HPDE6-E6E7 (cell line): ENCODE data around the gene DENND4B.

ENCODE experiments used
- DNase-seq: peaks from one replicate; pipeline ENCODE4 v3.0.0; 2011; ENCODE audit warnings: missing footprints; ENCODE audit errors: extremely low spot score

Gene DENND4B

DNA sequence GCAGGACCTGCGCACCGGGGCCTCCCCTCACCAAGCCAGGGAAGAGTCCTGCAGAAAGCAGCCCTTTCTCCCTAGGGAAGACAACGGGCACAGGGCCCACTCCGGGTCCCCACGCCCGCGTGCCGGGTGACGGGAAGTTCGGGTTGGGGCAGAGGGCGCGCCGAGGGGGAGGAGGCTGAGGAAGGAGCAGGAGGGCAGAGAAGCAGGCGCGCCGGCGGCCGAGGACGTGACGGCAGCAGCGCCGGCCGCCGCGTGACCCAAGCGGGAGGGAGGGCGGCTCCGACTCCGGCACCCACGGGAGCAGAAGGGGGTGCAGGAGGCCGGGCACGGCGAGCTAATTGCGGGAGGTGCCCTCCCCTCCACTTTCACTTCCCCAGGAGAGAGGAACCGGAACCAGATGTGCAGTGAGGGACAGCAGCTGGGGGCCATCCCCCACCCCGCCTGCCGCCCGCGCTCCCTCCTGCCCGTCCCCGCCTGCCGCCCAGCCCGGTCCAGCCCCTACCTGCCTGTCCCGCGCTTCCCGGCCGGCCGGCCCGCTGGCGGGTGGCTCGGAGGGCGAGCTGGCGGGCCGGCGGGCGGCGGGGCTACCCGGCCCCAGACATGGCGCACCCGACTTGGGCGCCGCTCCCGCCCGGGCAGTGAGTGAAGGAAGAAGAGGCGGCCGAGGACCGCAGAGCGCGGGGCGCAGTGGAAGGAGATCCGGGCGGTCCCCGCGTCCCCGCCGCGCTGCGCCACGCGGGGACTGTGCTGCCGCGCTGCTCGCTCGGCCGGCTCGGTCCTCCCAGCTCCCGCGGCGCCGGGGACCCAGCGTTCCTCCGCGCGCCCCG lies 510 bp downstream of the DENND4B start:
- DNase-seq = peak; percentile 59

- no peak for DNase-seq
Observed at GRCh38 chr1:153945131-153945794, 1.3 kb downstream of the DENND4B start.

DNA sequence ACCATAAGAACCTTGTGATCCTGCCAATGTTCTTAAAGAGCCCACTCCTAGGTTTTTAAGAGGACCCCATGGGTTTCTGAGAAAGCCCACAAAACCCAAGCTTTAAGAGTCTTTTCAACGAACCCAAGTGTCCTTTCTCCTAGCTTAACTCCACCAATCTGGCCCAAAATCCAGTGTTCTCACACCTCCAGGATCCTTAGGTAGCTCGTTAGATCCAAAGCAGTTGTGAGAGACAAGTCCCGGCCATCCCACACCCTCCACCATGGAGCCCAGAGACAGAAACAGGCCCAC lies 1.7 kb downstream of the DENND4B start:
- no peak for DNase-seq

- DNase-seq = no peak
Observed at GRCh38 chr1:153944005-153944826, 2.3 kb downstream of the DENND4B start.

DNA sequence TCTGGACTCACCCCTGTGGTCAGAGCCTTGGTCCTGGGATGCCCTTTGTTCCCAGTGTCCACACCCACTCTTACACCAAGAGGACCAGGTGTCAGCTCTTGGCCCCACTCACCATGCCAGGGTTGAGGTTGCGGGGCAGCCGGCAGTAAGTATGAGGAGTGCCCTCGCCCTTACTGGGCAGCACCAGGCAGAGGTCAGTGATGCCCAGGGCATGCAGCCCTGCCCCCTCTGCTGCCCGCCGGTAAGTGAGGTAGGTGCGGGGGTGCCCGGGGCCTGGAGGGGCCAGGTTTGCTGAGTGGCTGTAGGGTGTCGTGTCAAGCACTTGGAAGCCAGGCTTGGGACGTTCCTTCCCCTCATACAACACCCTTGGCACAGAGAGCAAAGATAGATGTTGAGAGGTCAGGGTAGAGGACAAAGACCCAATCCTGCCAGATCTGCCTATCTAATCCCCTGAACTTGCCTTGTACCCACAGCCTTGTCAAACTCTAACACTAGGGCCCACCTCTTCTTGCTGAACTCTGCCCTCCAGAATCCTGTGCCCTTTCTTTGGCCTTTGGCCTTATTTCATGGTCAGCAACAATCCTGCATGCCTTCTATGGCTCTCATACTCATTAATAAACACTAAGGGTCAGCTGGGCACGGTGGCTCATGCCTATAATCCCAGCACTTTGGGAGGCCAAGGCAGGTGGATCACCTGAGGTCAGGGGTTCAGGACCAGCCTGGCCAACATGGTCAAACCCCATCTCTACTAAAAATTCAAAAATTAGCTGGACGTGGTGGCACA lies 3.6 kb downstream of the DENND4B start:
- DNase-seq = no peak

- no peak for DNase-seq
Observed at GRCh38 chr1:153941826-153942725, 4.4 kb downstream of the DENND4B start.

- DNase-seq = no peak
Observed at GRCh38 chr1:153940756-153941155, 5.8 kb downstream of the DENND4B start.

DNA sequence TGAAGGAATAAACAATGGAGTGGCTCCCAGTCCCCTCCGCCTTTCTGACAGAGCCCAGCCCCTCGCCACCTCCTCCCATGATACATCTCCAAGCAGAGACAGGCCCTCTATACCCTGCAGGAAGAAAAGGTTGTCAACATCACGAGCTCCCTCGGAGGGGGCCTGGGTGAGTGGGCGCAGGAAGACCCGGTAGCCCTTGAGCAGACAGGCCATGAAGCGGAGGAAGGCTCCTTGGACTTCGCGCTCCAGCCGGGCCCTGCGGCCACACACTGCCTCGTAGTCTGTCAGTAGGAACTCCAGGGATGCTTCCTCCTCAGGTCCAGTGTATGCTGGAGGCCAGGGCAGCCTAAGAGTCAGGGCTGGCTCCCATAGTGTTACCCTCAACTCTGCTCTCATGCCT lies 7.0 kb downstream of the DENND4B start:
- DNase-seq = no peak

GRCh38 chr1:153938996-153939395 lies 7.5 kb downstream of the DENND4B start:
- no peak for DNase-seq

DNA sequence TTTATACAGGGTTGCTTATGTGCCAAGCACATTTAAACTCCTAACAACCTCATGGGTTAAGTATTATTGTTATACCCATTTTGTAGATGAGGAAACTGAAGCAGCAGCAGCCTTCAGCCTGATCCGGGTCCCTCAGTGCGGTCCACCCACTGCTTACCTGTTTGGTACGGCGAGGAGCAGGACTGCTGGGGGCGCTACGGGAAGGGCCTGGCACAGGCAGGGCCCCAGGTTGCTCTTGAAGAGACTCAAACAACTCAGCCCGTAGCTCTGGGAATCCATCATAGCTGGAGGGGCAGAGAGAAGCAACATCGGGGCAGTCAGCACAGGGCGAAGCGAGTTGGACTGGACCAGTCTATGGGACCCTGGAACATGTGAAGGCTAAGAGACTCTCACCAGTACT lies 9.2 kb downstream of the DENND4B start:
- DNase-seq = no peak

GRCh38 chr1:153936011-153936802 lies 10.3 kb downstream of the DENND4B start:
- DNase-seq = no peak

DNA sequence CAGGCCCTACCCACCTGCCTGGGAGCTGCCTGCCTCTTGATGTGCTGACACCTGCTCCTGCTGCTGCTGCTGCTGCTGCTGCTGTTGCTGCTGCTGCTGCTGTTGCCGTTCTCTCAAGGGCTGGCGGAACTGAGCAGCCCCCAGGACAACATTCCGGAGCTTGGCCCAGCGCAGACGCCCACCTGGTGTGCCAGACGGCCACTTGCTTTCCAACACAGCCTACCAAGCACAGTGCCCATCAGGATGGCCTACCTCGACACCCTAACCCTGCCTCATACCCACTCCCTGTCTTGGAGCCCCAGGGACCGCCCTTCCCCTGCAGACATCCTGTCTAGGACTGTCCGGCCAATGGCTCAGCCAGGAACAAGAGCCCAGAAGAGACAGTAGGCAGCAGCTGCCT lies 11.8 kb downstream of the DENND4B start:
- no peak for DNase-seq

DNA sequence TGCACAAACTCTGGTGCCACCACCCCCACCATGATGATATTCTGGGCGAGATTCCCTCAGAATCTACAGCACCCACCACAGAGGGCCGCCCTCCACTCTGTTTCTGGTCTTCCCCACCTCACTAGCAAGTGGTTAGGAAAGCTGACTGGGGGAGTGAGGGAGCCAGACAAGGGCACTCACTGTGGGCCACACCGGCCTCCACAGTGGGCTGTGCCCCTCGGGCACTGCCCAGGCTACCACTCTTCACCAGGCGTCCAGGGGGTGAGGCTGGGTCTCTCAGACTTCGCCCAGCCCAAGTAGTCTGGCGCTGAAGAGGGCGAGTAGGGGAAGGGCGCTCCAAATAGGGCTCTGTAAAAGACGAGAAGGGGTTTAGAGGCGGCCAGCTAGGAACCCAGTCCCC lies 12.6 kb downstream of the DENND4B start:
- DNase-seq = no peak

DNA sequence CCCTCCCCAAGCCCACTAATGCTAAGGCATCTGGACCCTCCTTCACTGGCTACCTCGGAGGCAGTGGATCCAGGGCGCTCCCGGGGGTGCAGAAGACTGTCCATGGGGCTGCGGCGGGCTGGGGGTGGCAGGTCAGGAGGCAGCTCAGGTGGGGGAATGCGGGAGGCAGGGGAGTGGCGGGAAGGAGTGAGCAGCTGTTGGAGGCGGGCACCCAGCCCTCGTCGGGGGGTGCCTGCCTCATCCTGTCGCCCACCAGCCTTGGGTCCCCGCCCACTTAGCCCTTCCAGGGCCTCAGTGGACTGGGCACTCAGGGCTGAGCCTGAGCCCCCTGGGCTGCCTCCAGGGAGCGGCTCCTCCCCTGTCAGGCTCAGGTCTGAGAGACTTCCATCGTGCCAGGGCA lies 13.1 kb downstream of the DENND4B start:
- DNase-seq = no peak

GRCh38 chr1:153932156-153933131 lies 14.1 kb downstream of the DENND4B start:
- DNase-seq = no peak

DNA sequence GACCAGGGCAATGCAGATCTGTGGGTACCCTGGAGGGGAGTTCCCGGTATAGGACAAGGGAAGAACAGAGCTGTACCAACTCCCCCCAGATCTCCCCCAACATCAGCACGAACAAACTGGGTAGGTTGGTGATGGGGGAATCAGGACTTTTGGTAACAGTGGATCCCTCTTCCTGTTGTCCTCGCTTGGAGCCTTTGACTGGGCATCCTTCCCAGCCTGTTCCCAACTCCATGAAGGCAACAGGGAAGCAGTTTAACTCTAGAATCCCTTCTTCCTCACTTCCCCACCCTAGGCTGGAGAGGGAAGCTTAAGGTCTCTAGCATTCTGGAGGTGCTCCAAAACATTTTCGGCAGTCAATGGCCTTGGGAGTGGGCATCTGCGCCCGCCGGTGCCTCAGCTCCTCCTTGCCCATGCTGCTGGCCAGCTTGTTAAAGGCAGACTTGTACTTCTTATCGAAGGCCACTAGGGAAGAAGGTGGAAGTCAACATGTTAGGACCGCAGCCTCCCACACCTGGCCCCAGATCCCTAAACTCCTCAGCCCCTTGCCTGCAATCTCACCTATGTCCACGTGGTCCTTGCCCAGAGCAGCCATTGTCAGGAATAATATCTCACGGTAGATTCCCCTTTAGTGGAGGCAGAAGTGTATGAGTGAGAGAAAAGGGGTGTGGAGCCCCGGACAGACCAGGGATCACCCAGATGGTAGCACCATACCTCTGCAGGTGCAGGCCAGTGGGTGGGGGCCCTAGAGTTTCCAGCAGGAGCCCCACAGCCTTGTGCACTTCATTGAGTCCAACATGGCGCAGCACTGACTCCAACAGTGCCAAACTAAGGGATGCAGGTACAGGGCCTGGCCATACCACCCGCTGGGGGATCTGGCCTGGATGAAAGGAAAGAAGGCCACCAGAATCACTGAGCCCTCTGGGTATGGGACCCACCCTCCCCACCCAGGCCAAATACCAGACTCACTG lies 16.3 kb downstream of the DENND4B start:
- no peak for DNase-seq

GRCh38 chr1:153929426-153929825 lies 17.1 kb downstream of the DENND4B start:
- DNase-seq = no peak
